ENCODE results near the gene ACTN2.

Gene ACTN2

DNA sequence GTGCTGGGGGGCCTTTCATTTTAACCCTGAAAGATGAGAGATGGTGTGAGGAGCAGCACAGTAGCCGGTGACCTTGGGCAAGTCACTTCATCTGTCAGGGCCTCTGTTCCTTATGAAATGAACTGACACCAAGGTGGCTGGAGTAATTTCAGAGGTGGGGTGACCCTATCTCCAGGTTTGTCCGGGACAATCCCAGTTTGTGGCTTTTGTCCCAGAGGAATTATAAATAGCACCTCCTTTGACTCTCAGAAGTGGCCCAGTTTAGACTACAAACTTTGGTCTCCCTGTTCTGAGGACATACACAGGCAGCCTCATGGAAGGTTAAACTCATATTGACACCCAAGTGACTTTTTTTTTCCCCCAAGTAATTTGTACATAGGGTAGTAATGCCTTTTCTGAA is 14.6 kb downstream of the ACTN2 start:
- H3K27ac ChIP-seq (ENCODE audit: low read depth, low read length) = no peak overlapping the region
- no peaks in the 10 kb centered on the region for H3K36me3 ChIP-seq (ENCODE audit: control insufficient read depth, insufficient read depth, low read length)
- H3K4me1 ChIP-seq (ENCODE audit: control insufficient read depth, insufficient read depth, low read length) = peaks cover 6% of the 10 kb centered on the region
- no peak overlapping the region for H3K4me3 ChIP-seq (ENCODE audit: low read length)
- H3K9ac ChIP-seq (ENCODE audit: low read length) = no peak overlapping the region
- no peaks in the 10 kb centered on the region for H3K27me3 ChIP-seq (ENCODE audit: control insufficient read depth, insufficient read depth, low read length)

DNA sequence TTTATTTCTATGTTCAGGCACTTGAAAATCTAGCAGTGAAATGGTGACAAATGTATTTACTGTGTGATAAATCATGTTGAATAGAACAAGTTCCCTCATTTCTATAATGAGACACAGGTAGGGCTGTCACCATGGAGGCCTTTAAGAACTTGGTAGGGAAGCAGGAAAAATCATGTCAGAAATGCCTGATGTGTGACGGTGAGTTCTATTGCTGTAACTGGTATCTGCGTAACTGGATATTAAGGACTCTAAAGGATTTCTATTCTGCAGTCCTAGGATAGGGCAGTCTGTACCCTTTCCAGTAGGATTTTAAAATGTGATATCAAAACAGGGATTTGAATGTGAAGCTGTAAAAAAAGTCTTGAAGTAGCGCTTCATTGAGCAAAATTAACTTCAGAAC is 15.5 kb downstream of the ACTN2 start:
- Histone ChIP-seq H3K27me3 (ENCODE audit: control insufficient read depth, insufficient read depth, low read length) (no peaks in the 10 kb centered on the region), H3K36me3 (ENCODE audit: control insufficient read depth, insufficient read depth, low read length) (no peaks in the 10 kb centered on the region), H3K4me3 (ENCODE audit: low read length) (no peak overlapping the region), H3K27ac (ENCODE audit: low read depth, low read length) (no peak overlapping the region), H3K9ac (ENCODE audit: low read length) (no peak overlapping the region), H3K4me1 (ENCODE audit: control insufficient read depth, insufficient read depth, low read length) (peaks cover 6% of the 10 kb centered on the region)

DNA sequence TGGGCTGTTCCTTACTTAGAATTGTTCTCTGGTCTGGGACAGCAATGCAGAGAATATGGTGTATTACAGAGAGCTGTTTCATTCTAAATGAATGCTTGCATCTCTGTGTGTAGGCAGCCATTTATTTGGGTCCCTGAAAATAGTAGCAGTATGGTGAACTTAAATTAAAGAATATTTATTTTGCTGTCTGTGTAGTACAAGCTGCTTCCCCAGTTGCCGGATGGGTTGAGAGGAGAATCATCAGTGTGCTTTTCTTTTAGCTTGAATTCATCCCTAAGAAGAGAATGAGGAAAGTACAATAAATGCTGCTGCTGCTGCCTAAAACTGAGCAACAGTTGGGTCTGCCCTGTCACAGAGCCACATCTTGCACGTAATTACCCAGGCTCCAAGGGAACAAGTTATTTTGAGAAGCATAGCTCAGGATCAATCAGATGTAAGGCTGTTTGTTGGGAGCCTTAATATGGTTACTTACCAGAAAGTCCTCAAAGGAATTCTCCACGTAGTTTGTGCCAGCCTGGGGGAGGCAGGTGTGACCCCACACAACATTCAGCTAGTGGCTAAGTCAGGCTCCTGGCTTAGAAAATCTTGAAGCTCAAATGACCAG is 16.6 kb downstream of the ACTN2 start:
- Histone ChIP-seq H3K4me1 (ENCODE audit: control insufficient read depth, insufficient read depth, low read length) (peaks cover 6% of the 10 kb centered on the region), H3K27me3 (ENCODE audit: control insufficient read depth, insufficient read depth, low read length) (no peaks in the 10 kb centered on the region), H3K9ac (ENCODE audit: low read length) (no peak overlapping the region), H3K4me3 (ENCODE audit: low read length) (no peak overlapping the region), H3K36me3 (ENCODE audit: control insufficient read depth, insufficient read depth, low read length) (no peaks in the 10 kb centered on the region), H3K27ac (ENCODE audit: low read depth, low read length) (no peak overlapping the region)

DNA sequence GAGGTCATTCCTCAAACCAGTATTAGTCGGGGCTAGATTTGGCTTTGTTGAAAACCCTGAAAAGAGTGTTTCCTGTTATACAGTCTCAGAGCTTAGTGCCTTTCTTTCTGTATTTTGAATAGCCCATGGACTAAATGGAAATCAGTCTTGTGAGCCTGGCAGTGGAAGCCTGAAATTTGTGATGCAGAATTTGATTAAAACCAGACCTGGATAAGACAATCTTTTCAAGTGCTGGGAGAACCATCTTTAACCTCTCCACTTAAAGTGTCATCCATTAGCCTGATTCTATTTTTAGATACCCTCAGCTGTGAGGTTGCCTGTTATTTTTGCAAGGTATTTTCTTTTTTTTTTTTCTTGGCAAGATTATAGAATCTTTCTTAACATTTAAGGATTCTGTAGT is 19.5 kb downstream of the ACTN2 start:
- Histone ChIP-seq H3K27ac (ENCODE audit: low read depth, low read length) (no peak overlapping the region), H3K4me3 (ENCODE audit: low read length) (no peak overlapping the region), H3K4me1 (ENCODE audit: control insufficient read depth, insufficient read depth, low read length) (peaks cover 6% of the 10 kb centered on the region), H3K9ac (ENCODE audit: low read length) (no peak overlapping the region), H3K27me3 (ENCODE audit: control insufficient read depth, insufficient read depth, low read length) (no peaks in the 10 kb centered on the region), H3K36me3 (ENCODE audit: control insufficient read depth, insufficient read depth, low read length) (no peaks in the 10 kb centered on the region)

DNA sequence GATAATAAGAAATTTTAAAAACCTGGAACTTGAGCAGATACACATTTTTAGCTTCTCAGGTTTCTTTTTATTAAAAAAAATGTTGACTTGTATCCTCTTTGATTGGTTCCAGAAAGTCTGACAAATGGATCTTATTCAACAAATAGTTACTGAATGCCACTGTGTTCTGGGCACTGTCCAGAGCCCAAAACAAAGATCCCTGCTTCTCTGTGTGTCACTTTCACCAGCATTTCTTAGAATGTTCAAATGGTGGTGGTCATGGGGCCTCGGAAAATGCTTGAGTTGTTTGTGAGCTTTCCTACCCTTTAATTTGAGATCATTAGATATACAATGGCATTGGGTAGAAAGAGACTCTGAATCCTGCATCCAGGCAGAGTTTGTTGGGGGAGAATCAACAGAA is 19.9 kb downstream of the ACTN2 start:
- H3K9ac ChIP-seq (ENCODE audit: low read length) = no peak overlapping the region
- H3K27me3 ChIP-seq (ENCODE audit: control insufficient read depth, insufficient read depth, low read length) = no peaks in the 10 kb centered on the region
- no peak overlapping the region for H3K4me3 ChIP-seq (ENCODE audit: low read length)
- no peaks in the 10 kb centered on the region for H3K36me3 ChIP-seq (ENCODE audit: control insufficient read depth, insufficient read depth, low read length)
- no peak overlapping the region for H3K27ac ChIP-seq (ENCODE audit: low read depth, low read length)
- H3K4me1 ChIP-seq (ENCODE audit: control insufficient read depth, insufficient read depth, low read length) = peaks cover 6% of the 10 kb centered on the region

DNA sequence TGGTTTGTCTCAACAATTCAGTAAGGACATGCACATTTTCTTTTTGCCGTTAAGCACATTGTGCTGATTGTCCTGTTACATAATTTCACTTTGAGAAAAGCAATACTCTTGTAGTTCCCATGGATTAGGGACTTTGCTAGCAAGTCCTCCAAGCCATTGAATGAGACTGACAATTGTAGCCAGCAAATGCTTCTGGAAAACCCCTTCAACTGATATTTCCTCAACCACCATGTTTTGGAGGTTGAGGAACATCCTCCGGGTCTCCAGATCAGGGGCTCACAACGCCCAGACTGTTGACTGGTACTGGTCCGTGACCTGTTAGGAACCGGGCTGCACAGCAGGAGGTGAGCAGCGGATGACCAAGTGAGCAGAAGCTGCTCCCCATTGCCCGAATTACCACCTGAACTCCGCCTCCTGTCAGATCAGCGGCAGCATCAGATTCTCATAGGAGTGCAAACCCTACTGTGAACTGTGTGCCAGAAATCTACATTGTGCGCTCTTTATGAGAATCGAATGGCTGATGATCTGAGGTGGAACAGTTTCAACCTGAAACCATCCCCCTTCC is 24.1 kb downstream of the ACTN2 start:
- H3K27ac ChIP-seq (ENCODE audit: low read depth, low read length) = no peak overlapping the region
- no peak overlapping the region for H3K4me3 ChIP-seq (ENCODE audit: low read length)

DNA sequence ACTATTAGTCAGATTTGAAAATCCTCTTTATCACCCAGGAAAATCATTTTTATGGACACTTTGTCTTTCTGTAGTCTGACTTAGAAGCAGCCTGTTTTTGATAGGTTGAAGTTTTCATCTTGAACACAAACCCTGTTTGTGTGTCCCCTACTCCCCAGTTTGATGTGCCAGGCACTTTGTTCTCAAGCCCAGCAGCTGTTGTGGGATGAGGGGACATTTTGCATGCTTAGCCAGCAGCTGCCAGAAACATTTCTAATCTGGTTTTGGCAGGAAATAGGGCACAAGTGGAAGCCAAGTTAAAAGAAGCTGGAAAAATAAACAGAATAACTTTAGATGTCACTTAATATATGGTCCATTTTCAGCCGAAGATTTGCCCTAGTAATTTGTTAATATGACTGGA is 29.9 kb downstream of the ACTN2 start:
- H3K27ac ChIP-seq (ENCODE audit: low read depth, low read length) = no peak overlapping the region

More for the DNA sequence above, 24.1 kb downstream of the ACTN2 start:
- Histone ChIP-seq H3K27me3 (ENCODE audit: control insufficient read depth, insufficient read depth, low read length) (no peaks in the 10 kb centered on the region), H3K36me3 (ENCODE audit: control insufficient read depth, insufficient read depth, low read length) (no peaks in the 10 kb centered on the region), H3K4me1 (ENCODE audit: control insufficient read depth, insufficient read depth, low read length) (peaks cover 4% of the 10 kb centered on the region), H3K9ac (ENCODE audit: low read length) (no peak overlapping the region)

DNA sequence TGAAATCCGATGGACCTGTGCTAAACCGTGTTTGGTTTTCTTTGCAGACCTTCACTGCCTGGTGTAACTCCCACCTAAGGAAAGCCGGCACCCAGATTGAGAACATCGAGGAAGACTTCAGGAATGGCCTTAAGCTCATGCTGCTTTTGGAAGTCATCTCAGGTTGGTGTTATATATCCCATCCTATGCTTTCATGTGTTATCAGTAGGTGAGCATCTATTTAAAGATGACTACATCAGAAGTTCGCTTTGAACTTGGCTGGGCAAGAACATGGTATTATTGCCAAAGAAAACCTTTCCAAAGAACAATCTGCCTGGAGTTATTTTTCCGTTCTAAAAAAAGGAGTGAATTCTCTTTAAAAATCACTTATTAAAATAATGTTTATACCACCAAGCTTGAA is 31.5 kb downstream of the ACTN2 start:
- Histone ChIP-seq H3K27ac (ENCODE audit: low read depth, low read length) (no peak overlapping the region), H3K4me1 (ENCODE audit: control insufficient read depth, insufficient read depth, low read length) (no peaks in the 10 kb centered on the region), H3K4me3 (ENCODE audit: low read length) (no peak overlapping the region), H3K9ac (ENCODE audit: low read length) (no peak overlapping the region), H3K27me3 (ENCODE audit: control insufficient read depth, insufficient read depth, low read length) (no peaks in the 10 kb centered on the region), H3K36me3 (ENCODE audit: control insufficient read depth, insufficient read depth, low read length) (no peaks in the 10 kb centered on the region)

More for the DNA sequence above, 29.9 kb downstream of the ACTN2 start:
- H3K36me3 ChIP-seq (ENCODE audit: control insufficient read depth, insufficient read depth, low read length) = no peaks in the 10 kb centered on the region
- H3K4me3 ChIP-seq (ENCODE audit: low read length) = no peak overlapping the region
- H3K9ac ChIP-seq (ENCODE audit: low read length) = no peak overlapping the region
- no peaks in the 10 kb centered on the region for H3K27me3 ChIP-seq (ENCODE audit: control insufficient read depth, insufficient read depth, low read length)
- no peaks in the 10 kb centered on the region for H3K4me1 ChIP-seq (ENCODE audit: control insufficient read depth, insufficient read depth, low read length)

DNA sequence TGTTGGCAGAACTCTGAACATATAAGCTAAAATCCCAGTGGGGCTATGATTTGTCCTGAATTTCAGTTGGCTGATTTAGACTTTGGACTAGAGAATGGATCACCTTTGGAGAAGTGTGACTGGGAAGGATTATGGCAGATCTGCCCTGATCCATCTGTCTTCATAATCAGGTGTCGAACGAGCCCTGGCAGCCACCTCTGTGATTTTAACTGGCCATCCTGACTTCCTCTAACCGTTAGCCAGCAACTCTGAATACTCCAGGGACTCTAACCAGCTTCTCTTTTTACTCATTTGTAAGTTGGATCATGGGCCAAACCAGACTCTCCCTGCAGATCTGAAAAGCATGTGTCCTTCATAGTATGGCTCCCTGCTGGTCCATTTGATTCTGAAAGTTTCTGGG is 32.0 kb downstream of the ACTN2 start:
- Histone ChIP-seq H3K27me3 (ENCODE audit: control insufficient read depth, insufficient read depth, low read length) (no peaks in the 10 kb centered on the region), H3K36me3 (ENCODE audit: control insufficient read depth, insufficient read depth, low read length) (no peaks in the 10 kb centered on the region), H3K4me1 (ENCODE audit: control insufficient read depth, insufficient read depth, low read length) (no peaks in the 10 kb centered on the region), H3K4me3 (ENCODE audit: low read length) (no peak overlapping the region), H3K27ac (ENCODE audit: low read depth, low read length) (no peak overlapping the region), H3K9ac (ENCODE audit: low read length) (no peak overlapping the region)

DNA sequence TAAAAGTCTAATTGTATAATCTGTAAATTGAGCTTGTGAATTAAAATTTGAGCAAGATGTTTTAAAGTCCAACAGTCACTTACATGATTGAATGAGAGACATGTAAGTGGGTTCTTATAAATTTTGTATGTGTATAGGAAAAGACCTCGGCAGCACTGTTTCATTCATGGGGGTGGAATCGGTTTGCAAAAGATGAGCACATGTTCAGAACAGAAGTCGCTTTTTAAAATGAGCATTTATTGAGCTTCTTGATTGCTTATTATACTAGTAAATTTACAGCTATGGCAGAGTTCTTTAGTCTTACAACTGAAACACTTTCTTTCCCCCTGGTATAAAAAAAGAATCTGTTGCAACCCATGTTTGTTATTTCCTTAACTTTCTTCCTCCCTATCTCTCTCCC is 33.9 kb downstream of the ACTN2 start:
- Histone ChIP-seq H3K4me1 (ENCODE audit: control insufficient read depth, insufficient read depth, low read length) (no peaks in the 10 kb centered on the region), H3K27ac (ENCODE audit: low read depth, low read length) (no peak overlapping the region), H3K27me3 (ENCODE audit: control insufficient read depth, insufficient read depth, low read length) (no peaks in the 10 kb centered on the region), H3K4me3 (ENCODE audit: low read length) (no peak overlapping the region), H3K36me3 (ENCODE audit: control insufficient read depth, insufficient read depth, low read length) (no peaks in the 10 kb centered on the region), H3K9ac (ENCODE audit: low read length) (no peak overlapping the region)

DNA sequence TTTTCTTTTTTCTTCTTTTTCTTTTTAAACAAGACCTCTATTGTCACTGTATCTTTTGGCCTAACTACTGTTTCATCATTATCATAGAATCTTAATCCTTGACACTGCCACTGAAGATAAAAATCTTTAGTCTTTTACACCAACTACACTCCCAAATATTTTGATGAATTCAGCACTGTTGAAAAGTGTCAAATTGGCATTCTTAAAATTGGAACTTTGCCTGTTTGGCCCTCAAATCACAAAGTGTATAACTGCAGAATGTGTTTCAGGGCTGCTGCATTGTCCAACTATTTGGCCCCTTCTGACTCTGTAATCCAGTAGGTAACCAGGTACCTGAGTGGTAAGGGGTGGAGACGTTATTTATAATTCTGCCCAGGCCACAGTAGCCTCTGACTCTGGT is 34.3 kb downstream of the ACTN2 start:
- H3K36me3 ChIP-seq (ENCODE audit: control insufficient read depth, insufficient read depth, low read length) = no peaks in the 10 kb centered on the region
- no peaks in the 10 kb centered on the region for H3K4me1 ChIP-seq (ENCODE audit: control insufficient read depth, insufficient read depth, low read length)
- H3K27me3 ChIP-seq (ENCODE audit: control insufficient read depth, insufficient read depth, low read length) = no peaks in the 10 kb centered on the region
- no peak overlapping the region for H3K27ac ChIP-seq (ENCODE audit: low read depth, low read length)
- H3K4me3 ChIP-seq (ENCODE audit: low read length) = no peak overlapping the region
- no peak overlapping the region for H3K9ac ChIP-seq (ENCODE audit: low read length)

DNA sequence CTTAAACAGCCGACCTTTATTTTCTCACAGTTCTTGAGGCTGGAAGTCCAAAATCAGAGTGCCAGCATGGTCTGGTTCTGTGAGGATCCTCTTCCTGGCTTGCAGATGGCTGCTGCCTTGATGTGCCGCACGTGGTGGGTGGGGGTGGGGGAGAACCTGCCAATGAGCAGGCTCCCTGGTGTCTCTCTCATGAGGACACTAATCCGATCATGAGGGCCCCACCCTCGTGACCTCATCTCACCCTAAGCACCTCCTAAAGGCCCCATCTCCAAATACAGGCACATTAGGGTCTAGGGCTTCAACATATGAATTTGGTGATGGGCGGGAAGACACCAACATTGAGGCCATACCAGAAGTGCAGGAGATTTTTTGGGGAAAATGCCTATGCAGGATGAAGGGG is 37.8 kb downstream of the ACTN2 start:
- Histone ChIP-seq H3K36me3 (ENCODE audit: control insufficient read depth, insufficient read depth, low read length) (no peaks in the 10 kb centered on the region), H3K4me1 (ENCODE audit: control insufficient read depth, insufficient read depth, low read length) (no peaks in the 10 kb centered on the region), H3K9ac (ENCODE audit: low read length) (no peak overlapping the region), H3K27ac (ENCODE audit: low read depth, low read length) (no peak overlapping the region), H3K4me3 (ENCODE audit: low read length) (no peak overlapping the region), H3K27me3 (ENCODE audit: control insufficient read depth, insufficient read depth, low read length) (no peaks in the 10 kb centered on the region)

DNA sequence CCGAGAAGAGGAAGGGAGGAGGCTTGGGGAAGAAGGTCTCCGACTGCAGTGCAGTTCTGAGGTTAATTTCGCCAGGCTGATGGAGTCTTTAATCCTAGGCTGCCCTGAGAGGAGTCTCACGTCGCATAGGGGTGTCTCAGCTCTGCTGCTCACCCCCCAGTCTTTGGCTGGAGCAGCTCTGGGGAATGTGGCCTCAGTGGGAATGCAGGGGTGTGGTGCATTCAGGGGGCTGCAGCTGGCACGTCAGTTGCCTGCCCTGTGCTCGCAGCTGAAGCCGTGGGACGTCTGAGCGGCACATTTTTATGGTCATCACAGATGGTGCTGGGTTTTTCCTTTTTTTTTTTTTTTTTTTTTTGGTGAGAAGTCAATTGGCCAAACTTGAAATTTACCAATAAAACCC is 38.2 kb downstream of the ACTN2 start:
- Histone ChIP-seq H3K4me1 (ENCODE audit: control insufficient read depth, insufficient read depth, low read length) (no peaks in the 10 kb centered on the region), H3K27me3 (ENCODE audit: control insufficient read depth, insufficient read depth, low read length) (no peaks in the 10 kb centered on the region), H3K9ac (ENCODE audit: low read length) (no peak overlapping the region), H3K27ac (ENCODE audit: low read depth, low read length) (no peak overlapping the region), H3K4me3 (ENCODE audit: low read length) (no peak overlapping the region), H3K36me3 (ENCODE audit: control insufficient read depth, insufficient read depth, low read length) (no peaks in the 10 kb centered on the region)

Measured in rectal smooth muscle tissue (tissue), 1 donor.